ENCODE data around the gene TSPAN7.

DNA sequence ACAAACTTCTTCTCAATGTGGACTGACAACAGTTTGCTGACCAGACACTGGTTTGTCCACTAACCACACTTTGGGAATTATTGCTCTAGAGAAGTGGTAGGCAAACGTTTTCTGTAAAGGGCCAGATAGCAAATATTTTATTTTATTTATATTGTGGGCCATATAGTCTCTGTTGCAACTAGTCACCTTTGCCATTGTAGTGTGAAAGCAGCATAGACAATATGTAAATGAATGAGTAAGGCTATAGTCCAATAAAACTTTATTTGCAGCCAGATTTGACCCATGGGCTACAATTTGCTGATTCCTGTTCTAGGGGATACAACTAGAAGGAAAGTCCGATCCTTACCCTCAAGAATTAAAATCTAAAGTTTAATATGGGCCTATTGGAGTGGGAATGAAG, 14.5 kb downstream of the TSPAN7 start:
- TF ChIP-seq, protein P1, sequence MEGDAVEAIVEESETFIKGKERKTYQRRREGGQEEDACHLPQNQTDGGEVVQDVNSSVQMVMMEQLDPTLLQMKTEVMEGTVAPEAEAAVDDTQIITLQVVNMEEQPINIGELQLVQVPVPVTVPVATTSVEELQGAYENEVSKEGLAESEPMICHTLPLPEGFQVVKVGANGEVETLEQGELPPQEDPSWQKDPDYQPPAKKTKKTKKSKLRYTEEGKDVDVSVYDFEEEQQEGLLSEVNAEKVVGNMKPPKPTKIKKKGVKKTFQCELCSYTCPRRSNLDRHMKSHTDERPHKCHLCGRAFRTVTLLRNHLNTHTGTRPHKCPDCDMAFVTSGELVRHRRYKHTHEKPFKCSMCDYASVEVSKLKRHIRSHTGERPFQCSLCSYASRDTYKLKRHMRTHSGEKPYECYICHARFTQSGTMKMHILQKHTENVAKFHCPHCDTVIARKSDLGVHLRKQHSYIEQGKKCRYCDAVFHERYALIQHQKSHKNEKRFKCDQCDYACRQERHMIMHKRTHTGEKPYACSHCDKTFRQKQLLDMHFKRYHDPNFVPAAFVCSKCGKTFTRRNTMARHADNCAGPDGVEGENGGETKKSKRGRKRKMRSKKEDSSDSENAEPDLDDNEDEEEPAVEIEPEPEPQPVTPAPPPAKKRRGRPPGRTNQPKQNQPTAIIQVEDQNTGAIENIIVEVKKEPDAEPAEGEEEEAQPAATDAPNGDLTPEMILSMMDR (IDR thresholded peaks at IDR 0.05; ENCODE audit: insufficient read depth, low read length, poor library complexity, severe bottlenecking) = no peak
- no peak for TF ChIP-seq EZH2phosphoT487 (conservative IDR thresholded peaks at IDR 0.05; ENCODE audit: low read length)
